PC-9 (cell line): ENCODE results near the gene ELAVL4. TPM values are rescaled to one million over a fixed set of nuclear protein-coding genes. Genes with fewer than 3 reads are reported as not detected.

Source experiments
- BruUV-seq: library from RNA; stranded (reverse); fragments of 400-500 nt; replicated peaks from 2 replicates; lab custom pipeline; 2021; lab: Mats Ljungman, UMichigan
- CTCF ChIA-PET: fragments of 300-600 bp; sonication (Branson Sonifier 250); formaldehyde crosslinking; loops from one replicate; lab custom pipeline; 2022; ENCODE audit warnings: antibody characterized with exemption; lab: Charles Lee
- POLR2A ChIA-PET: fragments of 300-600 bp; sonication (Branson Sonifier 250); formaldehyde crosslinking; loops from one replicate; lab custom pipeline; 2022; ENCODE audit warnings: antibody characterized with exemption; ENCODE audit not compliant: unreplicated experiment; lab: Charles Lee
- DNase-seq, 2 experiments: peaks; one replicate each; pipeline versions ENCODE4 v3.0.0 to v3.0.0-alpha.2; 2015 to 2022; ENCODE audit warnings: mixed read lengths in 1 of 2
- H2AFZ ChIP-seq: fragments of 200-600 bp; sonication (generic); 2 replicates; pipeline ENCODE4 v1.8.1; 2017; ENCODE audit warnings: antibody characterized with exemption
- H3F3A ChIP-seq: fragments of 200-600 bp; sonication (generic); 2 replicates; pipeline ENCODE4 v1.8.1; 2017; ENCODE audit warnings: antibody characterized with exemption, mild to moderate bottlenecking, low read depth; ENCODE audit not compliant: insufficient read depth
- H3K27ac ChIP-seq: fragments of 200-600 bp; sonication (generic); 2 replicates; pipeline ENCODE4 v1.6.1; 2016; ENCODE audit warnings: mixed run types
- H3K27me3 ChIP-seq: fragments of 200-600 bp; sonication (generic); 2 replicates; pipeline ENCODE4 v1.6.1; 2016; ENCODE audit warnings: low read depth, mixed run types; ENCODE audit not compliant: insufficient read depth
- H3K36me3 ChIP-seq: fragments of 200-600 bp; sonication (generic); 2 replicates; pipeline ENCODE4 v1.6.1; 2016; ENCODE audit warnings: low read depth, mixed run types
- H3K4me1 ChIP-seq: fragments of 200-600 bp; sonication (generic); replicated peaks from 2 replicates; pipeline ENCODE4 v1.6.1; 2016; ENCODE audit warnings: mixed run types; ENCODE audit not compliant: insufficient read depth
- H3K4me2 ChIP-seq: fragments of 200-600 bp; sonication (generic); 2 replicates; pipeline ENCODE4 v1.6.1; 2017; ENCODE audit warnings: mixed run types
- H3K4me3 ChIP-seq: fragments of 200-600 bp; sonication (generic); 2 replicates; pipeline ENCODE4 v1.6.1; 2016; ENCODE audit warnings: mixed run types
- H3K79me2 ChIP-seq: fragments of 200-600 bp; sonication (generic); 2 replicates; pipeline ENCODE4 v1.6.1; 2017; ENCODE audit warnings: low read depth, mixed run types
- H3K9me2 ChIP-seq: fragments of 200-600 bp; sonication (generic); 2 replicates; pipeline ENCODE4 v1.8.1; 2017; ENCODE audit warnings: mild to moderate bottlenecking; ENCODE audit not compliant: insufficient read depth
- H3K9me3 ChIP-seq: fragments of 200-600 bp; sonication (generic); 2 replicates; pipeline ENCODE4 v1.8.1; 2016; ENCODE audit warnings: low read depth; ENCODE audit not compliant: insufficient read depth
- H4K20me1 ChIP-seq: fragments of 200-600 bp; sonication (generic); 2 replicates; pipeline ENCODE4 v1.8.1; 2017; ENCODE audit not compliant: insufficient read depth
- EZH2 ChIP-seq: fragments of 200-600 bp; sonication (generic); IDR thresholded peaks from 2 replicates; pipeline ENCODE4 v1.8.0; 2017; ENCODE audit warnings: antibody characterized with exemption, low read depth
- intact Hi-C: fragments of 100-400 bp; cut with micrococcal nuclease; formaldehyde crosslinking; loops from one replicate; pipeline ENCODE4 v1.10.0; 2022; ENCODE audit not compliant: unreplicated experiment
- total RNA-seq: library from RNA; stranded (reverse); gene quantifications from 2 replicates; pipeline ENCODE4 v1.2.3, GENCODE V29; 2021
- TF ChIP-seq, protein P1 (sequence below): fragments of 200-600 bp; sonication (generic); conservative IDR thresholded peaks from 2 replicates; pipeline ENCODE4 v1.6.1; 2017; ENCODE audit warnings: mixed run types, antibody characterized with exemption, mild to moderate bottlenecking, moderate library complexity

ELAVL4 gene
- total RNA-seq, 1 experiment from 2014 or later: not detected

GRCh38 chr1:50232336-50232735 lies 123.6 kb downstream of the ELAVL4 start:
- H3K4me3 ChIP-seq: no peak overlapping the region
- H4K20me1 ChIP-seq: no peaks in the 10 kb centered on the region
- no peaks in the 10 kb centered on the region for H3K36me3 ChIP-seq
- POLR2A ChIA-PET: no interaction called here
- no peaks in the 10 kb centered on the region for H3K79me2 ChIP-seq
- BruUV-seq: no TSS peak
- CTCF ChIA-PET: no interaction called here
- no peak overlapping the region for H3K27ac ChIP-seq
- H3K9me2 ChIP-seq: no peaks in the 10 kb centered on the region
- no peak for TF ChIP-seq EZH2
- TF ChIP-seq, protein P1, sequence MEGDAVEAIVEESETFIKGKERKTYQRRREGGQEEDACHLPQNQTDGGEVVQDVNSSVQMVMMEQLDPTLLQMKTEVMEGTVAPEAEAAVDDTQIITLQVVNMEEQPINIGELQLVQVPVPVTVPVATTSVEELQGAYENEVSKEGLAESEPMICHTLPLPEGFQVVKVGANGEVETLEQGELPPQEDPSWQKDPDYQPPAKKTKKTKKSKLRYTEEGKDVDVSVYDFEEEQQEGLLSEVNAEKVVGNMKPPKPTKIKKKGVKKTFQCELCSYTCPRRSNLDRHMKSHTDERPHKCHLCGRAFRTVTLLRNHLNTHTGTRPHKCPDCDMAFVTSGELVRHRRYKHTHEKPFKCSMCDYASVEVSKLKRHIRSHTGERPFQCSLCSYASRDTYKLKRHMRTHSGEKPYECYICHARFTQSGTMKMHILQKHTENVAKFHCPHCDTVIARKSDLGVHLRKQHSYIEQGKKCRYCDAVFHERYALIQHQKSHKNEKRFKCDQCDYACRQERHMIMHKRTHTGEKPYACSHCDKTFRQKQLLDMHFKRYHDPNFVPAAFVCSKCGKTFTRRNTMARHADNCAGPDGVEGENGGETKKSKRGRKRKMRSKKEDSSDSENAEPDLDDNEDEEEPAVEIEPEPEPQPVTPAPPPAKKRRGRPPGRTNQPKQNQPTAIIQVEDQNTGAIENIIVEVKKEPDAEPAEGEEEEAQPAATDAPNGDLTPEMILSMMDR: no peak
- H3F3A ChIP-seq: no peaks in the 10 kb centered on the region
- no peak for DNase-seq
- H3K4me2 ChIP-seq: no peak overlapping the region
- H3K9me3 ChIP-seq: no peaks in the 10 kb centered on the region
- H3K4me1 ChIP-seq: no peaks in the 10 kb centered on the region
- H2AFZ ChIP-seq: no peak overlapping the region
- intact Hi-C loops: no loop called here
- no peaks in the 10 kb centered on the region for H3K27me3 ChIP-seq

- Histone ChIP-seq H3K27ac (no peak overlapping the region), H3K4me3 (no peak overlapping the region), H3K4me2 (no peak overlapping the region), H3K4me1 (no peaks in the 10 kb centered on the region), H3K79me2 (no peaks in the 10 kb centered on the region), H3F3A (no peaks in the 10 kb centered on the region), H3K9me2 (no peaks in the 10 kb centered on the region), H4K20me1 (no peaks in the 10 kb centered on the region), H3K36me3 (no peaks in the 10 kb centered on the region), H3K9me3 (no peaks in the 10 kb centered on the region), H3K27me3 (no peaks in the 10 kb centered on the region), H2AFZ (no peak overlapping the region)
- no peak for TF ChIP-seq EZH2
- TF ChIP-seq, protein P1: no peak
- ChIA-PET POLR2A (no interaction called here), CTCF (no interaction called here)
- DNase-seq: no peak
- no TSS peak for BruUV-seq
- intact Hi-C loops: no loop called here
Observed at GRCh38 chr1:50236656-50237055, 127.9 kb downstream of the ELAVL4 start.

DNA sequence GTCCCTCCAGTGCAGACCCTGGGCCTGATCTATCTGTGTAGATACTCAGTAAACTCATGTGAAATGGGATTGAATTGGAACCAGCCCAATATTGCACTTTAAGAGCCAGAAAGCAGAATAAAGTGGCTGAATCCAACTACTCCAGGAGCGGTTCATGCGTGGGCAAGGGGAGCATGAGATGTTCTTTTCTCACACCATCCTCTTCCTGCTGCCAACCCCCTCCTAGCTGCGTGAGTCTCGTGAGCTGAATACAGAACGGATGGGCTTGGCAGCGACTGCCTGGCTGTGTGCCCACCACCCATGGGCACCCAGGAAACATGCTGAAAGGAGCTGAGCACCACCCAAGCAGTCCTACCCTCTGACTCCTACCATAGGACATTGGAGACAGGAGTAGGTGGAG lies 128.3 kb downstream of the ELAVL4 start:
- Histone ChIP-seq H3K27ac (no peak overlapping the region), H3K4me1 (no peaks in the 10 kb centered on the region), H2AFZ (no peak overlapping the region), H3K36me3 (no peaks in the 10 kb centered on the region), H3K79me2 (no peaks in the 10 kb centered on the region), H3K4me2 (no peak overlapping the region), H3K4me3 (no peak overlapping the region), H4K20me1 (no peaks in the 10 kb centered on the region), H3K9me2 (no peaks in the 10 kb centered on the region), H3K27me3 (no peaks in the 10 kb centered on the region), H3K9me3 (no peaks in the 10 kb centered on the region), H3F3A (no peaks in the 10 kb centered on the region)
- ChIA-PET CTCF (no interaction called here), POLR2A (no interaction called here)
- BruUV-seq: no TSS peak
- no peak for TF ChIP-seq EZH2
- TF ChIP-seq, protein P1: no peak
- intact Hi-C loops: no loop called here
- DNase-seq: no peak
